Activated CD8-positive, alpha-beta T cell treated with anti-CD3 and anti-CD28 coated beads, Interleukin-2, amount 10 ng/mL, durations not matched to agents 7 days and 5 days (primary cell): Measurements from ENCODE around the gene MAGEA2B. TPM values are rescaled to one million over a fixed set of nuclear protein-coding genes. Genes with fewer than 3 reads are reported as not detected.
"Not testable (repeated sequence)": the region's sequence is repeated elsewhere in the genome, so short reads cannot be mapped to it uniquely, and the experiment has no call there.

Experiments
- ATAC-seq: fragments of 150-1000 bp; cut with Tn5 transposase; one replicate; pipeline ENCODE4 v1.10.0; 2021; ENCODE audit warnings: moderate library complexity
- CTCF ChIA-PET: fragments of 350-600 bp; sonication (Branson Sonifier 250); formaldehyde crosslinking; loops from one replicate; lab custom pipeline; 2021; ENCODE audit warnings: antibody characterized with exemption; lab: Charles Lee
- POLR2A ChIA-PET: fragments of 350-600 bp; sonication (Branson Sonifier 250); formaldehyde crosslinking; loops from one replicate; lab custom pipeline; 2021; ENCODE audit warnings: antibody characterized with exemption; lab: Charles Lee
- DNase-seq: peaks from one replicate; pipeline ENCODE4 v3.0.0-alpha.2; 2020
- H3K27ac Mint-ChIP-seq: one replicate; pipeline ENCODE4 v1.8.0; 2021; ENCODE audit warnings: mild to moderate bottlenecking, mixed read lengths
- H3K27me3 Mint-ChIP-seq: one replicate; pipeline ENCODE4 v1.8.0; 2021; ENCODE audit warnings: low read depth, mixed read lengths
- H3K36me3 Mint-ChIP-seq: one replicate; pipeline ENCODE4 v1.8.0; 2021; ENCODE audit warnings: low read depth, mixed read lengths
- H3K4me1 Mint-ChIP-seq: one replicate; pipeline ENCODE4 v1.8.0; 2021; ENCODE audit warnings: low read depth, mixed read lengths
- H3K4me3 Mint-ChIP-seq: one replicate; pipeline ENCODE4 v1.8.0; 2021; ENCODE audit warnings: mild to moderate bottlenecking, mixed read lengths
- H3K9me3 Mint-ChIP-seq: one replicate; pipeline ENCODE4 v1.8.0; 2022; ENCODE audit warnings: mixed read lengths; ENCODE audit not compliant: insufficient read depth
- total RNA-seq, 2 experiments: library from RNA; stranded (reverse); gene quantifications; one replicate each; pipeline ENCODE4 v1.2.3, GENCODE V29; 2021

Gene MAGEA2B
- total RNA-seq, 2 experiments from 2014 or later, result not detected

DNA sequence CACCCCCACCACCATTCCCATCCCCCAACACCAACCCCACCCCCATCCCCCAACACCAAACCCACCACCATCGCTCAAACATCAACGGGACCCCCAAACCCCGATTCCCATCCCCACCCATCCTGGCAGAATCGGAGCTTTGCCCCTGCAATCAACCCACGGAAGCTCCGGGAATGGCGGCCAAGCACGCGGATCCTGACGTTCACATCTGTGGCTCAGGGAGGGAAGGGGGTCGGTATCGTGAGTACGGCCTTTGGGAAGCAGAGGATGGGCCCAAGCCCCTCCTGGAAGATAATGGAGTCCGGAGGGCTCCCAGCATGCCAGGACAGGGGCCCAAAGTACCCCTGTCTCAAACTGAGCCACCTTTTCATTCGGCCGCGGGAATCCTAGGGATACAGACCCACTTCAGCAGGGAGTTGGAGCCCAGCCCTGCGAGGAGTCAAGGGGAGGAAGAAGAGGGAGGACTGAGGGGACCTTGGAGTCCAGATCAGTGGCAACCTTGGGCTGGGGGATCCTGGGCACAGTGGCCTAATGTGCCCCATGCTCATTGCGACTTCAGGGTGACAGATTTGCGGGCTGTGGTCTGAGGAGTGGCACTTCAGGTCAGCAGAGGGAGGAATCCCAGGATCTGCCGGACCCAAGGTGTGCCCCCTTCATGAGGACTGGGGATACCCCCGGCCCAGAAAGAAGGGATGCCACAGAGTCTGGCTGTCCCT lies 19.9 kb downstream of the MAGEA2B start:
- H3K4me1 Mint-ChIP-seq, H3K9me3 Mint-ChIP-seq, CTCF ChIA-PET, H3K27ac Mint-ChIP-seq, H3K36me3 Mint-ChIP-seq, POLR2A ChIA-PET, H3K4me3 Mint-ChIP-seq, H3K27me3 Mint-ChIP-seq, DNase-seq, ATAC-seq: not testable (repeated sequence)

DNA sequence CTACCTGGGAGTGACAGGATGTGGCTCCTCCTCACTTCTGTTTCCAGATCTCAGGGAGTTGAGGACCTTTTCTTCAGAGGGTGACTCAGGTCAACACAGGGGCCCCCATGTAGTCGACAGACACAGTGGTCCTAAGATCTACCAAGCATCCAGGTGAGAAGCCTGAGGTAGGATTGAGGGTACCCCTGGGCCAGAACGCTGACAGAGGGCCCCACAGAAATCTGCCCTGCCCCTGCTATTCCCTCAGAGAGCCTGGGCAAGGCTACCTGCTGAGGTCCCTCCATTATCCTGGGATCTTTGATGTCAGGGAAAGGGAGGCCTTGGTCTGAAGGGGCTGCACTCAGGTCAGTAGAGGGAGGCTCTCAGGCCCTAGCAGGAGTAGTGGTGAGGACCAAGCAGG lies 20.7 kb downstream of the MAGEA2B start:
- H3K27me3 Mint-ChIP-seq, result no peaks in the 10 kb centered on the region
- ATAC-seq (no peak), DNase-seq (no peak)
- ChIA-PET POLR2A (no interaction called here), CTCF (no interaction called here)
- H3K4me3 Mint-ChIP-seq, result no peak overlapping the region
- no peaks in the 10 kb centered on the region for H3K9me3 Mint-ChIP-seq
- H3K4me1 Mint-ChIP-seq, result no peaks in the 10 kb centered on the region
- H3K27ac Mint-ChIP-seq, result no peak overlapping the region
- no peaks in the 10 kb centered on the region for H3K36me3 Mint-ChIP-seq

- no peak overlapping the region for H3K4me3 Mint-ChIP-seq
- CTCF ChIA-PET, result no interaction called here
- POLR2A ChIA-PET, result no interaction called here
These were observed 21.6 kb downstream of the MAGEA2B start for GRCh38 chrX:152735860-152736511.

DNA sequence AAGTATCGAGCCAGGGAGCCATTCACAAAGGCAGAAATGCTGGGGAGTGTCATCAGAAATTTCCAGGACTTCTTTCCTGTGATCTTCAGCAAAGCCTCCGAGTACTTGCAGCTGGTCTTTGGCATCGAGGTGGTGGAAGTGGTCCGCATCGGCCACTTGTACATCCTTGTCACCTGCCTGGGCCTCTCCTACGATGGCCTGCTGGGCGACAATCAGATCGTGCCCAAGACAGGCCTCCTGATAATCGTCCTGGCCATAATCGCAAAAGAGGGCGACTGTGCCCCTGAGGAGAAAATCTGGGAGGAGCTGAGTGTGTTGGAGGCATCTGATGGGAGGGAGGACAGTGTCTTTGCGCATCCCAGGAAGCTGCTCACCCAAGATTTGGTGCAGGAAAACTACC lies 22.1 kb downstream of the MAGEA2B start:
- POLR2A ChIA-PET, H3K27me3 Mint-ChIP-seq, DNase-seq, H3K27ac Mint-ChIP-seq, CTCF ChIA-PET, H3K4me1 Mint-ChIP-seq, H3K9me3 Mint-ChIP-seq, ATAC-seq, H3K4me3 Mint-ChIP-seq, H3K36me3 Mint-ChIP-seq: not testable (repeated sequence)

More at GRCh38 chrX:152735860-152736511, 21.6 kb downstream of the MAGEA2B start:
- DNase-seq, result no peak
- Mint-ChIP-seq H3K9me3 (no peaks in the 10 kb centered on the region), H3K27me3 (no peaks in the 10 kb centered on the region), H3K4me1 (no peaks in the 10 kb centered on the region), H3K27ac (no peak overlapping the region), H3K36me3 (no peaks in the 10 kb centered on the region)
- no peak for ATAC-seq

- H3K27ac Mint-ChIP-seq, result no peak overlapping the region
- H3K9me3 Mint-ChIP-seq, result no peaks in the 10 kb centered on the region
- ChIA-PET POLR2A (no interaction called here), CTCF (no interaction called here)
- no peaks in the 10 kb centered on the region for H3K27me3 Mint-ChIP-seq
- ATAC-seq (no peak), DNase-seq (no peak)
- no peaks in the 10 kb centered on the region for H3K4me1 Mint-ChIP-seq
- no peak overlapping the region for H3K4me3 Mint-ChIP-seq
- no peaks in the 10 kb centered on the region for H3K36me3 Mint-ChIP-seq
These were observed 24.1 kb downstream of the MAGEA2B start for GRCh38 chrX:152738560-152738959.

DNA sequence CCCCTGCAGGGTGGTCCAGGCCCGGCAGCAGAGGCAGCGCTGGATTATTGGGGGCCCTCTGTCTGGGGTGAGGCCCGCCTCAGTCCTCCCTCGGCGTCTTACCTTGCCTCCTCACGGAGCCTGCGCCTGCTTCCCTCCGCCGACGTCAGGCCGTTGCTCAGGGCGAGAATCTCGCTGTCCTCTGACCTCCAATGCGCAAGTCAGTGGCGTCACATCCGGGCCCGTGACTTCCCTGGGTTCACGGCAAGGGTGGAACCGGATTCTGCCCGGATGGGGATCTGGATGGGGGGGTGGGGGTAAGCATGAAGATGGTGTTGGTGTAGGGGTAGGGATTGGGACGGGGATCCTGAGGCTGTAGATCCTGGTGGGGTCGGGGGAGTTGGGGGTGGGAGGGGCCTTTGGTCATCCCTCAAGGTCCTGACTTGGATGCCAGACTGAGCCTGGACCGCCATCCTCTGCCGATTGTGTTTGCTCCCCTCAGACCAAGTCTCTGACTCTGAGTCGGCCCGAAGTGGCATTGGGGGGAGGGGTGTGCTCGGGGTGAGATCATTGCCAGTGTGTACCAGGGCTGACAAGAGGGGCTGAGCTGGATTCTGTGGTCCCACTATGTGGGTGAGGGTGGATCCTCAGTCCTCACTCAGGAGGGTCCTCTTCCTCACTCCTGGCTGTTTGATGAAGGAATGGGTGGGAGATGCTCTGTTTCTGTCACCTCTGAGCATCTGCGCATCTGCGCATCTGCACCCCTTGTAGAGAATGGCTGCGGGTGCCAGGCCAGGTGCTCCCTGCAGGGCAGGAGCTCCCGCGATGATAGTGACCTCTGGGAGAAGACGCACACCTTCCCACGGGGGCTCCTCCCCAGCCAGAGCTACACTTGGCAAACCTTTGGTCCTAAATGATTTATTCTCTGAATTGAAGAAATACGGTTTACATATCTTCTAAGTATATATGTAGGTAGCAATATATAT lies 39.5 kb downstream of the MAGEA2B start, which contains the start of gene MAGEA2:
TSS of gene MAGEA2 (minus strand) at position 157 of the 965 bp plus-strand sequence. CDS start 2,479 bp downstream, outside the sequence.
- DNase-seq, H3K36me3 Mint-ChIP-seq, ATAC-seq, H3K9me3 Mint-ChIP-seq, H3K27me3 Mint-ChIP-seq, H3K4me1 Mint-ChIP-seq, H3K4me3 Mint-ChIP-seq, POLR2A ChIA-PET, H3K27ac Mint-ChIP-seq, CTCF ChIA-PET: not testable (repeated sequence)

DNA sequence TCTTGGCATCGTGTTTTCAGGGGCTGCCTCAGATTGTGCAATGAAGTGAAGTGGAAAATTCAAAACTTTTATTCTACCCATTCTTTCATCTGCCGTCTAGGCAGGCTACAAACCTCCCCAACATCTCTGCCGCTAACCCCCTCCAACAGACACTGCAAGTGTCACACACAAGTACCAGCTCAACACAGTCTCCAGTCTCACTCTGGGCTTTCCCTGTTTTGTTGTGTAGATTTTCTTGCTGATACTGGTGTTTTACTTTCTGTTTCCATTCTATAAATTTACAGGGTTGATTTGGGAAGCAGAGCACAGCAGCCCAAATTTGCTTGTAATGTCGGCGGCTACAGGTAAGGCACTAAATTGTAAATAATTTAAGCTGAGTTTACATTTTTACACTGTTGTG lies 40.4 kb downstream of the MAGEA2B start:
- ATAC-seq, H3K9me3 Mint-ChIP-seq, CTCF ChIA-PET, H3K27me3 Mint-ChIP-seq, H3K27ac Mint-ChIP-seq, DNase-seq, H3K36me3 Mint-ChIP-seq, POLR2A ChIA-PET, H3K4me1 Mint-ChIP-seq, H3K4me3 Mint-ChIP-seq: not testable (repeated sequence)

DNA sequence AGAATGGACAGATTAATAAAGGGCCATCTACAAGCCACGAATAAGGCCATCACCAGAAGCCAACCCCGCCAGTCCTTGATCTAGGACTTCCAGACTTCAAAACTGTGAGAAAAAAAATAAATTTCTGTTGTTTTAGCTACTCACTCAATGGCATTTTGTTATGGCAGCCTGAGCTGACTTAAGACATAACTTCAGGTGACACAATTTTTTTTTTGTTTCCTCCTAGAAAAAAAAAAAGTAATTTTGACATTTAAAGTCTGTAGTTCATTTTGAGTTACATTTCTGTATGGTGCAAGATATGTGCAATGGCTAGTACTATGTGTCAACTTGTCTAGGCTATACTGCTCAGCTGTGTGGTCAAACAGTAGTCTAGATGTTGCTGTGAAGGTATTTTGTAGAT lies 44.5 kb downstream of the MAGEA2B start, which contains the start of gene CSAG3:
TSS of gene CSAG3 (plus strand) at position 301 of the 400 bp plus-strand sequence.
- H3K4me1 Mint-ChIP-seq, POLR2A ChIA-PET, H3K36me3 Mint-ChIP-seq, H3K9me3 Mint-ChIP-seq, H3K4me3 Mint-ChIP-seq, H3K27ac Mint-ChIP-seq, H3K27me3 Mint-ChIP-seq, CTCF ChIA-PET, ATAC-seq, DNase-seq: not testable (repeated sequence)

DNA sequence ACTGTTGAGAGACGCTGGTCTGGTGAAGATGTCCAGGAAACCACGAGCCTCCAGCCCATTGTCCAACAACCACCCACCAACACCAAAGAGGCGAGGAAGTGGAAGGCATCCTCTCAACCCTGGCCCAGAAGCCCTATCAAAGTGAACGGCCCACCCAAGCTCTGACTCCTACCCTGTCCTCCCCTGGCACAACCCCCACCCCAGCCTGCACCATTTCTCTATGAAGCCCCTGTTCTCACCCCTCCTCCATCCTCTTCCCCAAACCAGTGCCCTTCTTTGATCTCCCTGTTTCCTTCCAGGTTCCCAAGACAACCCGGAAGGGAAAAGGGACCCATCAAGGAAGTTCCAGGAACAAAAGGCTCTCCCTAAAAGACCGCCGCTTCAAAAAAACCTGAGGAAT lies 45.1 kb downstream of the MAGEA2B start:
- POLR2A ChIA-PET, ATAC-seq, H3K9me3 Mint-ChIP-seq, DNase-seq, H3K27me3 Mint-ChIP-seq, H3K4me3 Mint-ChIP-seq, CTCF ChIA-PET, H3K36me3 Mint-ChIP-seq, H3K27ac Mint-ChIP-seq, H3K4me1 Mint-ChIP-seq: not testable (repeated sequence)

DNA sequence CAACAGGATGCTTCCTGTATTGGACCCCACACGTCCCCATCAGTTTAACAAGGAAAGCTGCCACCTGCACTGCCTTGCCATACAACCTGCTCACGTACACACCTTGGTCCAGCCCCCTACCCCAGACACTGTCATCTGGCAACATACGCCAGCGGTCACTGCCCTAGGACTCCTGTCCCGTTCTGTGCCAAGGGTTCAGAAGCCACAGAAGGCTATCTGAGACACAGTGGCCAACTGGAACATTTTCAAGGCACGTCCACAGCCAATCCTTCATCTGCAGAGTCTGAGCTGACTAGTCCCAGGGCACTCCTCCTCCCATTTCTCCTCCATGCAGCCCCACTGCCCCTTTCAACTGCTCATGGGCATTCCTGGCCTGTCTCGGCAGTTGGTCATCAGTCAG lies 47.2 kb downstream of the MAGEA2B start:
- CTCF ChIA-PET, ATAC-seq: not testable (repeated sequence)

DNA sequence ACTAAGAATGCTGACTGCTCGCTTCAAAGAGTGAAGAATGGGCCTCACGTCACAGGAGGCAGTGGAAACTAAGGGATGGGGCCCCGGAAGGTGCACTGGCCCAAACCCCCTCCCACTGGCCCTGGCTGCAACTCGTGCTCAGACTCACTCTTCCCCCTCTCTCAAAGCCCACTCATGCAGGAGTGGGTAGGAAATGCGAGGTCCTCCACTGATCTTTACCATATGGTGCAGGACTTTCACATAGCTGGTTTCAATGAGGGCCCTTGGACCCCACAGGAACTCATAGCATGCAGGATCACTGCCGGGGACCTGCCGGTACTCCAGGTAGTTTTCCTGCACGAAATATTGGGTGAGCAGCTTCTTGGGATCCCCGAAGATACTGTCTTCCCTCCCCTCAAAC lies 52.1 kb downstream of the MAGEA2B start:
- H3K4me1 Mint-ChIP-seq, H3K4me3 Mint-ChIP-seq, H3K9me3 Mint-ChIP-seq, H3K36me3 Mint-ChIP-seq, H3K27ac Mint-ChIP-seq, POLR2A ChIA-PET, CTCF ChIA-PET, H3K27me3 Mint-ChIP-seq, ATAC-seq, DNase-seq: not testable (repeated sequence)

More for the DNA sequence above, 47.2 kb downstream of the MAGEA2B start:
- DNase-seq, H3K9me3 Mint-ChIP-seq, H3K4me3 Mint-ChIP-seq, H3K36me3 Mint-ChIP-seq, POLR2A ChIA-PET, H3K27me3 Mint-ChIP-seq, H3K4me1 Mint-ChIP-seq, H3K27ac Mint-ChIP-seq: not testable (repeated sequence)
